Activated T-cell treated with anti-CD3 and anti-CD28 coated beads, Interleukin-2, amount 50 U/mL, for 24 hours (primary cell): ENCODE data around the gene TEAD1.

ENCODE experiments used
- DNase-seq: peaks from one replicate; pipeline ENCODE4 v3.0.0-alpha.2; 2020
- H3K27ac Mint-ChIP-seq: 2 replicates; pipeline ENCODE4 v1.8.0; 2020; ENCODE audit warnings: mild to moderate bottlenecking, mixed read lengths
- H3K27me3 Mint-ChIP-seq: 2 replicates; pipeline ENCODE4 v1.8.0; 2020; ENCODE audit warnings: mixed read lengths
- H3K36me3 Mint-ChIP-seq: 2 replicates; pipeline ENCODE4 v1.8.0; 2020; ENCODE audit warnings: low read depth, mixed read lengths
- H3K4me1 Mint-ChIP-seq: 2 replicates; pipeline ENCODE4 v1.8.0; 2020; ENCODE audit warnings: low read depth, mixed read lengths
- H3K4me3 Mint-ChIP-seq: 2 replicates; pipeline ENCODE4 v1.8.0; 2020; ENCODE audit warnings: mild to moderate bottlenecking, moderate library complexity, mixed read lengths
- H3K9me3 Mint-ChIP-seq: 2 replicates; pipeline ENCODE4 v1.8.0; 2020; ENCODE audit warnings: mixed read lengths

Gene TEAD1

DNA sequence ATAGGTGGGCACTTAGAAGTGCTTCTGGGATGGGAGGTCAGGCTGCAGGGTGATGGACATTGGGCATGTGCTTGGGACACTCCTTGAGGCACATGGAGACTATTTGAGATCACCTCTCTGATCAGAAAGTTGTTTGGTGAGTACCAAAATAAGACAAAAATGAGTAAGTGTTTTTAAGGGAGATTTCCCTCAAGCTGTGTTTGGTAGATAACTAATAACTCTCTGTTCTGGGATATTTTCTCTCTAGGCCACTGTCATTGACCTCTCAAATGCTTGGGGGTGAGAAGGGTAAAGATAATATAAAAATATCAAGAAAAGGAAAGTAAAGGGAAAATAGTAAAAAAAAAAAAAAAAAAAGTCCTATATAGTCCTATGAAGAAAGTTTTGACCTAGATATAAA is 117.8 kb downstream of the TEAD1 start:
- DNase-seq = no peak
- H3K4me3 Mint-ChIP-seq = no peak overlapping the region
- no peak overlapping the region for H3K27ac Mint-ChIP-seq
- peaks cover 4% of the 10 kb centered on the region for H3K27me3 Mint-ChIP-seq
- no peaks in the 10 kb centered on the region for H3K36me3 Mint-ChIP-seq
- H3K4me1 Mint-ChIP-seq = no peaks in the 10 kb centered on the region
- no peaks in the 10 kb centered on the region for H3K9me3 Mint-ChIP-seq

DNA sequence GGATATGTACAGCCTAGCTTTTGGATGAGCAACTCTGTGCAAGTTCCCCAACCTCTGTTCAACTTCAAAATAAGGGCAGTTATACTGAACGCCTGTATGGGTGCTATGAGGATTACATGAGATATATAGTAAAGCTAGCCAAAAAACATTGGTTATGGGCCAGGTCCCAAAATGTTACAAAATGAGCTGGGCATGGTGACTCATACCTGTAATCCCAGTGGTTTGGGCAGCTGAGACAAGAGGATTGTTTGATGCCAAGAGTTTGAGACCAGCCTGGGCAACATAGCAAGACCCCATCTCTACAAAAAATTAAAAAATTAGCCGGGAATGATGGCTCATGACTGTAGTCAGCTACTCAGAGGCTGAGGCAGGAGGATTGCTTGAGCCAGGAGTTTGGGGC is 118.4 kb downstream of the TEAD1 start:
- Mint-ChIP-seq H3K27me3 (peaks cover 4% of the 10 kb centered on the region), H3K9me3 (no peaks in the 10 kb centered on the region), H3K36me3 (no peaks in the 10 kb centered on the region), H3K27ac (no peak overlapping the region), H3K4me3 (no peak overlapping the region), H3K4me1 (no peaks in the 10 kb centered on the region)
- DNase-seq = no peak

DNA sequence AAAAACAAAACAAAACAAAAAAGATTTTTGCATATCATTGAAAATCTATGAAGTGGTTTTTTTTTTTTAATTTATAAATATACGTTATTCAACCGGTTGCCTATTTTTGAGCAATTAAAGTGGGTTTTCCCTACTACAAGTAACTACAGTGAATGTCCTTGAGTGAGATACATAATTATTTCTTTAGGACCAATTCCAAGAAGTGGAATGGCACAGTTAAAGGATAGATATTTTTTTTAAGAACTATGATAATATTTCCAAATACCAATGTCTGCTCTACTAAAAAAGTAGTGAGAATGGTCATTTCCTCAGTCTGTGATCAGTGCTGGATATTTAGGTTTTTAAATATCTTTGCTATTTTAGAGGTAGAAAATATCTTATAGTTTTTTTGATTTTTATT is 118.8 kb downstream of the TEAD1 start:
- Mint-ChIP-seq H3K4me1 (no peaks in the 10 kb centered on the region), H3K9me3 (no peaks in the 10 kb centered on the region), H3K27ac (no peak overlapping the region), H3K36me3 (no peaks in the 10 kb centered on the region), H3K4me3 (no peak overlapping the region), H3K27me3 (peaks cover 6% of the 10 kb centered on the region)
- DNase-seq = no peak

DNA sequence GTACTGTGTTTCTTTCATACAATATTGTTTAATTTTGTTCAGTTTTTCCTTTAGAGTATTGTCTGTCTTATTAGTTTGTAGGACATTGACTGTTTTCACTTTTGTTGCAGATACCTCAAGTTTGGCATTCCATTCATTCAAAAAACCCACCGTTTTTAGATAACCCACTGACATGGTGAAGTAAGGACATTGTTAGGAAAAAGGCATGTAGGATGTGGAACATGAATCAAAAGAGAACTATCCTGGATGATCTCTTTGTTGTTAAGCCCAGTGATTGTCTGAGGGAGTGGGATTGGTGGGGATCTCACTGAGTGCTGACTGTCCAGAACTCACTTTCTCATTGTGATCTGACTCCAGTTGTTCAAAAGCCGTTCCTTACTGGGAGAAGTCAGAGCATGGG is 119.3 kb downstream of the TEAD1 start:
- Mint-ChIP-seq H3K9me3 (no peaks in the 10 kb centered on the region), H3K4me3 (no peak overlapping the region), H3K4me1 (no peaks in the 10 kb centered on the region), H3K27me3 (peaks cover 11% of the 10 kb centered on the region), H3K27ac (no peak overlapping the region), H3K36me3 (no peaks in the 10 kb centered on the region)
- DNase-seq = no peak

DNA sequence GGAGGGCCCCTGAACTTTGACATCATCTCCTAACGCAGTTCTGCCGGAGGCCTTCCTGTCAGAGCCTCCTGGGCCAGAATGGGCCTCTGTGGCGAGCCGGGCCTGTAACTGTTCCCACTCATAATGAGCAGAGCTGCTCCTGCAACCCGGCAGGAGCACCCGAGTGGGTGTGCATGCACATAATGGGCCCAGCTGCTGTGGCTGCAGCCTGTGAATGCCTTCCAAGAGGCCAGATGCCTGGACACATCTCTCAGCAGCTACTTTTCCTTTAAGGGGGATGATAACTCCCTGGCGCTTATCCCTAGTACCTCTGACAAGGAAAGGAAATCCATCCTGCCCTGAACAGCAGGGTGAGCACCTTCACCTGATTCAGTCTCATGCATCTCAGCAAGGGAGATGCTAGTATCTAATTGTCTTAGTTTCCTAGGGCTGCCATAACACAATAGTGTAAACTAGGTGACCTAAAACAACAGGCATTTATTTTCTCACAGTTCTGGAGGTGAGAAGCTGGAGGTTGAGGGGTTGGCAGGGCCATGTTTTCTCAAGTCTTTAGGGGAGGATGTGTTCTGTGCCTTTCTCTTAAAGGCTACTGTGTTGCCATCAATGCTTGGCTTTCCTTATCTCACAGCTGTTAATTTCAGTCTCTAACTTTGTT is 120.5 kb downstream of the TEAD1 start:
- DNase-seq = no peak
- no peaks in the 10 kb centered on the region for H3K4me1 Mint-ChIP-seq
- no peak overlapping the region for H3K4me3 Mint-ChIP-seq
- H3K27ac Mint-ChIP-seq = no peak overlapping the region
- H3K36me3 Mint-ChIP-seq = no peaks in the 10 kb centered on the region
- peaks cover 23% of the 10 kb centered on the region for H3K27me3 Mint-ChIP-seq
- H3K9me3 Mint-ChIP-seq = no peaks in the 10 kb centered on the region

DNA sequence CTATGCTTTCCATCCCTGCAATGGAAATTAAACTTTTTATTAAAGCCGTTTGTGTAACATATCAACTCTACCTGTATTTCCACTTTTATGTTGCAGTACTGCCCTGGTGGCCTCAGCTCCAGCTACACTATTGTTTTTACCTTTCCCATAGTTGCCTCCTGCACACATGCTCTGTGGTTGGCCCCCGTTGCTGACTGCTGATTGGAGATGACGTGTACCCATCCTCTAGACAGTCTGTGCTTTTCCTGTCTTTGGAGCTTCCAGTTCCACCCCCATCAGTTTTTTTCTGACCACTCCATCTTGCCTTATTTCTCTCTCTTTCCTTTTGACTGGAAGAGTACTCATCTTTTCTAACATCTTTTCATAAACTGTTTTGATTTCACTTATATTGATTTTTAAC is 123.8 kb downstream of the TEAD1 start:
- no peaks in the 10 kb centered on the region for H3K4me1 Mint-ChIP-seq
- DNase-seq = no peak
- H3K9me3 Mint-ChIP-seq = no peaks in the 10 kb centered on the region
- H3K27ac Mint-ChIP-seq = no peak overlapping the region
- H3K27me3 Mint-ChIP-seq = peaks cover 52% of the 10 kb centered on the region
- H3K36me3 Mint-ChIP-seq = no peaks in the 10 kb centered on the region
- H3K4me3 Mint-ChIP-seq = no peak overlapping the region

DNA sequence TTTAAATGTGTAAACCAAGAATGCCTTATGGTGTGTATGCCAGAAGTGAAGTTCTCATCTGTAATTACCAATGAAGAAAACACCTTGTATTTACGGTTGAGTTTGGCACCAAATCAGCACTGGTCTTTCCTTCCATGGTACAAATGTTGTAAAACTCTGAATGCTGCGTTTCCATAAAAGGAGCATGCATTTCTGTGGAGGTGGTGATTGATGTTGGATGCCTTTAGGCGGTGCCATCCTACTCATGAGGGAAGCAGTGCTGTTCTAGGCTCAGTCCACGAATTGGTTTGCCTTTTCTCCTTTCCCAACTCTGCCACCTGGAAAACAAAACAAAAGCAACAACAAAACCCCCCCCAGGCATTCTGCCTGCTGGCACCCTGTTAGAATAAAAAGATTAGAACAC is 124.4 kb downstream of the TEAD1 start:
- Mint-ChIP-seq H3K27me3 (peaks cover 55% of the 10 kb centered on the region), H3K4me3 (no peak overlapping the region), H3K4me1 (no peaks in the 10 kb centered on the region), H3K9me3 (no peaks in the 10 kb centered on the region), H3K36me3 (no peaks in the 10 kb centered on the region), H3K27ac (no peak overlapping the region)
- no peak for DNase-seq

DNA sequence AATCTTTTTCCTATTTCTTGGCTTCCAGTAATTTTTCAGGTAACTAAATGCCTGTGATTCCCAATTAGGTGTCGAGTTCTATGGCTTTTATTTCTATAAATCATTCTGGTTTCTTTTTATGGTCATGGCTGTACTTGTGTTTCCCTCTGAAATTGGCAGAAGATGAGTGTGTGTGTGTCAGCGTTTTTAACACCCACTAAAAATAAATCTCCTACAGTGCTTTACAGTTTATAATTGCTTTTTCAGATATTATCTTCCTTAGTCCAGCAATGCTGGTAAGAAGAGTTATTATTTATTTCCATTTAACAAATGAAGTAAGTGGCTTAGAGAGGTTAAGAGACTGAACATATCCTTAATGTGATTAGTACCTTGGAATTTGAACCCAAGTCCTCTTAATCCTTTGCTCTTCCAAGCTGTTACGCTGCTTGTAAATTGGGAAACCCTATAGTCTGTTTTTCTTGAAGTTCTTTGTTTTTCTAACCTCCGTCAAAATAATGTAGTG is 125.2 kb downstream of the TEAD1 start:
- DNase-seq = no peak
- no peaks in the 10 kb centered on the region for H3K4me1 Mint-ChIP-seq
- no peaks in the 10 kb centered on the region for H3K9me3 Mint-ChIP-seq
- H3K36me3 Mint-ChIP-seq = no peaks in the 10 kb centered on the region
- H3K4me3 Mint-ChIP-seq = no peak overlapping the region
- peaks cover 58% of the 10 kb centered on the region for H3K27me3 Mint-ChIP-seq
- H3K27ac Mint-ChIP-seq = no peak overlapping the region

DNA sequence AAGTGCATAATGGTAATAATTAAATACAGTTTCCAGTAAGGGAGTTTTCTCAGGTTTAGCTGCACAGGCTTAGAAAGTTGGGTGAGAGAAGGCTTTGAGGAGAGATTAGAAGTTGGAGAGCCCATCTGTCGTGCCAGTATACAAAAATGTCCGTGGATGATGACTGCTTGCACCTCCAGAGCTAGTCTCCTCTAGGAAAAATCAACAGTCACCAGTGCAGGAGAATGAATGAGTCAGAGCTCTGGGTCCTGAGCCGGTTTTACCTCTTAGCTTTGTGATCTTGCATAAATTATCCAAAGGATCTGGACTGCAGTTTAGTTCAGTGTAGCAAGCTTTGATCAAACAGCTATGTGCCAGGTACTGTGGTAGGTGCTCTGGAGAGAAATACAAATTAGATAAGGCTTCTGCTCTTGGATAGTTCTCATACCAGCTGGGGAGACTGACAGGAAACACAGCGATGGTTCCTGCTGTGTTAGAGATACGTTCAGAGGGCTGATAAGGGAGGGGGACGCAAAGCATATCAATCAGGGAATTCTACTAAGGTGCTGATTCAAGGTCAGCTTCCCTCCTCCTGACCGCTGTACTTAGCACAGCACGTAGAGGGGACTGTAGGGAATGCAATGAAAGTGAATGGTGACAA is 125.9 kb downstream of the TEAD1 start:
- Mint-ChIP-seq H3K4me1 (no peaks in the 10 kb centered on the region), H3K27me3 (peaks cover 60% of the 10 kb centered on the region), H3K27ac (no peak overlapping the region), H3K4me3 (no peak overlapping the region), H3K9me3 (no peaks in the 10 kb centered on the region), H3K36me3 (no peaks in the 10 kb centered on the region)
- DNase-seq = no peak

DNA sequence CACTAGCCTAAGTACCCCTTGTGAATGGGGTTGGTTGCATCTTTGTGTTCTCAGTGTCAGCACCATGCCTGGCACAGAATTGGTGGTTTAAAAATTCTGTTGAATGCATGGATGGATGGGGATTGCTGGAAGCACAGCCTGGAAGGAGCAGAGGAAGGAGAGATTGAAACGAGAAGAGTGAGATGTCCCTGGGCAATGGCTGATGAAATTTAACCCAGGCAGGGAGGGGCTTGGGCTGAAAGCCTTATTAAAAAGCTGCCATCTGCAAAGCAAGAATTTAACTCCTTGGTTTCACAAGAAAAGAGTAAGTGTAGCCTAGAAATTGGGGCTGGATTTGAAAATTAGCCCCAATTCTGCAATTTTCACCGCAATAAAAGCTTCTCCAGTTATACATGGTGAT is 126.7 kb downstream of the TEAD1 start:
- H3K4me1 Mint-ChIP-seq = no peaks in the 10 kb centered on the region
- no peak for DNase-seq
- H3K9me3 Mint-ChIP-seq = no peaks in the 10 kb centered on the region
- no peak overlapping the region for H3K4me3 Mint-ChIP-seq
- no peak overlapping the region for H3K27ac Mint-ChIP-seq
- H3K36me3 Mint-ChIP-seq = no peaks in the 10 kb centered on the region
- H3K27me3 Mint-ChIP-seq = peaks cover 65% of the 10 kb centered on the region

DNA sequence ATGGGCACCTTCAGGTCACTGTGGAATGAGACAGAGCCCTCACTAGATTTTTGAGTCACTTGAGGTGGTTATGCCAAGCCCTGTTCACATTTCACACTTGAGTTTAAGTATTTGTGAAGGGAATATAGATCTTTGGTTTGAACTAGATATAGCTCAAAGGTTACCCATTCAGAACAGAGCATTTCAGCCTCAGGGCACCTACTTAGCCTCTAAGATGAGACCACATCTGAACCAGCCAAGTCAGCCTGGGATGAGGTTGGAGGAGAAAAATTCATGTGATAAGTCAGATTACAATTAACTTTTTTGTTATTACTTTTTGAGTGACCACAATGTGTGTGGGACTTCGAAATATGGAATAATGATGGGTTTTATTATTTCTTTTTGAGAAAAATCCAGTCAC is 127.8 kb downstream of the TEAD1 start:
- Mint-ChIP-seq H3K4me1 (no peaks in the 10 kb centered on the region), H3K36me3 (no peaks in the 10 kb centered on the region), H3K27ac (no peak overlapping the region), H3K27me3 (peaks cover 65% of the 10 kb centered on the region), H3K9me3 (no peaks in the 10 kb centered on the region), H3K4me3 (no peak overlapping the region)
- DNase-seq = no peak

DNA sequence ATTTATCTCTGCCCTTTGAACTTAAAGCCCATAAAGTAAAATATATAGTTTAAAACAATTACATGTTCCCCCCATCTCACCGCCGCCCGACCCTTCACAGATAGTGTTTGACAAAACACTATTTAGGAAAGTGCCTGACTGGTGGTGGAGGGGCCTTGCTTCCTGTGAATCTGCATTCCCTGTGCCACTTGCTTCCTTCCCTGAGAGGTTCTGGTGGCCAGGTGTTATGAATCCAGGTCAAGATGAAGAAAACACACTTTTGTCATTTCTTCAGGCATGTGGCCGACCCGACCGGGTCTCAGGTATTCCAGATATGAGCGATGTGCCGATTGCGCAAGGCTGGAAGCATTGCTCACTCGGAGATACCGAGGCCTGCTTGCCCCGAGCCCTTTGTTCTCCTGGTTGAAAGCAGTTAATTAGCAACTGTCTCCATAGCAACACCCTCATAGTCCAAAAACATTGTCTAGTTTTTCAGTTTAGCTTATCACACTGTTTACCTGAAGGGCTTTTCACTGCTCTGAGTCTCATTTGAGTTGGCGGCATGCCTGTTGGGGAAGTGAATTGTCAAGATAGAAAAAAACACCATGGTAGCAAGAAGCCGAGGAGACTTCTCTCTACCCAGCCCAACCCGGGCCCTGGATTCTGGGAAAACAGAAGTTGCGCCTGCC is 128.3 kb downstream of the TEAD1 start:
- no peak overlapping the region for H3K27ac Mint-ChIP-seq
- H3K4me1 Mint-ChIP-seq = no peaks in the 10 kb centered on the region
- DNase-seq = no peak
- no peak overlapping the region for H3K4me3 Mint-ChIP-seq
- peaks cover 65% of the 10 kb centered on the region for H3K27me3 Mint-ChIP-seq
- no peaks in the 10 kb centered on the region for H3K9me3 Mint-ChIP-seq
- H3K36me3 Mint-ChIP-seq = no peaks in the 10 kb centered on the region

DNA sequence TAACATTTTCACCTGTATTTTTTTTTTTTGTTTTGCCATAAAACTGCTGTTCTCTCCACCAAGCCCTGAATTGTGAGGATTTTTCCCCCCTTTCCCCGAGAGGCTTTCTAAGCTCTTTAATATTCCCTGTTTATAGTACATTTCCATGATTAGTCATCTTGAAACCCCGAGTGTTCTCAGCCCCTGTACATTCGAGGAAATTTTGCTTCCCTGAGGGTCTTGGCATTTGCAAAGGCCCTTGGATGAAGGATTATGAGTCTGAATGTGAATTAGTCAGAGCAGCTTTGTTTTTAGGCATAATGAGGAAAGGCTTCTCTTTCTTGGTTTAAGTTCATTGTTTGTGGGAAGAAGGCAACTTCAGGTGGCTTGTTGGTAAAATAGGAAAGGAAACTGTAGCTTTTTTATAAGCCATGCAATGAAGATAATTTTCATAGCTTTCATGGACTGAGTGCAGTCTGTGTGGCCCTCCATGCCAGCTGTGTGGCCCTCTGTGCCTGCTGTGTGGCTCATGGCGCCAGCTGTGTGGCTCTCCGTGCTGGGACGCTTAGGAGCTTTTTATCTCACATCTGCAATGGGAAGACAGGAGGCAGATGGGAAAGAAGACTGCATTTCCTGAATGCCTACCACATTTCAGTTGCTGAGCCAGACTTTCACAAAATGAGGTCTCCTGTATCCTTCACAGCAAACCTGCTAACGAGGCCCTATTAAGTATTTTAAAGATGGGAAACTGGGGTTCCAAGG is 129.0 kb downstream of the TEAD1 start:
- Mint-ChIP-seq H3K4me1 (no peaks in the 10 kb centered on the region), H3K4me3 (no peak overlapping the region), H3K36me3 (no peaks in the 10 kb centered on the region), H3K9me3 (no peaks in the 10 kb centered on the region), H3K27me3 (peaks cover 67% of the 10 kb centered on the region), H3K27ac (no peak overlapping the region)
- DNase-seq = no peak

DNA sequence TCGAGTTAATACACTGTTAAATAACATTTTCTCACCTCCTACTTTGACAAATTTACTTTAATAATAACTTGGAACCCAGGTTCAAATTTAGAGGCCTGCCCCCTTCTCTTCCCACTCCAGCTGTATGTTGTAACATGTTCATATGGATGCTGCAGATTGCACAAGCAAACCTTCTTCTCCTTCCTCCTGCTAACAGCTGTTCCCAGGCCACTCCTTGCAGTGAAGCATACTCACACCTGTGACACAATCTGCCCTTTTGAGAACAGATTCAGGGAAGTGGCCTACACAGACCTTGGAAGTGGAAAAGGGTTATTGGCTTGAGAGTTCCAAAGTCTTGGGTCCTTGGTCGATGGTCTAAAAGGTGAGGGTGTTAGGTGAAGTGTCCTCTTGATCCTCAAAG is 131.9 kb downstream of the TEAD1 start:
- no peak for DNase-seq
- H3K27ac Mint-ChIP-seq = no peak overlapping the region
- no peaks in the 10 kb centered on the region for H3K9me3 Mint-ChIP-seq
- H3K27me3 Mint-ChIP-seq = peaks cover 49% of the 10 kb centered on the region
- no peak overlapping the region for H3K4me3 Mint-ChIP-seq
- no peaks in the 10 kb centered on the region for H3K36me3 Mint-ChIP-seq
- H3K4me1 Mint-ChIP-seq = no peaks in the 10 kb centered on the region

DNA sequence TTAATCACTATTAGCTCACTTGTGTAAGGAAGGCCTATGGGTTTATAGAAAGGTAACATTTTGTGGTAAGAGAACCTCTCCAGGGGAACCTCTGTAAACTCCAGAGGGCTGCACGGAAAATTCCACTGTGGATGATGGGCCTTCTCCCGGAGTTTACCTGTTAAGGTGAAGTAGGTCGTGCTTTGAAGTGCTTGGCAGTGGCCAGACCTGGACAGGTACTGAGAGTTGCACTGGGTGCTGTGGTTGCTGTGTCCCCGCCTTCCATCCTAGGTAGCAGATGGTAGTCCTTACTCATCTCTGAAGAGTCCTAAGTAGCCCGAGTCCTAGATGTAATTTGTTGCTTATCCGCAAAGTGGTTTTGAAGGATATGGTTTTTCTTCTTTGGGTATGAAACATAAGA is 133.4 kb downstream of the TEAD1 start:
- H3K4me1 Mint-ChIP-seq = no peaks in the 10 kb centered on the region
- no peaks in the 10 kb centered on the region for H3K36me3 Mint-ChIP-seq
- H3K4me3 Mint-ChIP-seq = no peak overlapping the region
- H3K27ac Mint-ChIP-seq = no peak overlapping the region
- DNase-seq = no peak
- peaks cover 49% of the 10 kb centered on the region for H3K27me3 Mint-ChIP-seq
- no peaks in the 10 kb centered on the region for H3K9me3 Mint-ChIP-seq
